GM20431 (cell line): ENCODE data around the gene PNMA8B.
"Not testable (repeated sequence)": the region's sequence is repeated elsewhere in the genome, so short reads cannot be mapped to it uniquely, and the experiment has no call there.

Source experiments
- in situ Hi-C: fragments of 300-500 bp; cut with MseI, MboI; formaldehyde crosslinking; loops from one replicate; pipeline ENCODE4 v1.15.0; 2020; ENCODE audit warnings: low sequenced_read_pairs; ENCODE audit not compliant: unreplicated experiment

The PNMA8B gene, protein sequence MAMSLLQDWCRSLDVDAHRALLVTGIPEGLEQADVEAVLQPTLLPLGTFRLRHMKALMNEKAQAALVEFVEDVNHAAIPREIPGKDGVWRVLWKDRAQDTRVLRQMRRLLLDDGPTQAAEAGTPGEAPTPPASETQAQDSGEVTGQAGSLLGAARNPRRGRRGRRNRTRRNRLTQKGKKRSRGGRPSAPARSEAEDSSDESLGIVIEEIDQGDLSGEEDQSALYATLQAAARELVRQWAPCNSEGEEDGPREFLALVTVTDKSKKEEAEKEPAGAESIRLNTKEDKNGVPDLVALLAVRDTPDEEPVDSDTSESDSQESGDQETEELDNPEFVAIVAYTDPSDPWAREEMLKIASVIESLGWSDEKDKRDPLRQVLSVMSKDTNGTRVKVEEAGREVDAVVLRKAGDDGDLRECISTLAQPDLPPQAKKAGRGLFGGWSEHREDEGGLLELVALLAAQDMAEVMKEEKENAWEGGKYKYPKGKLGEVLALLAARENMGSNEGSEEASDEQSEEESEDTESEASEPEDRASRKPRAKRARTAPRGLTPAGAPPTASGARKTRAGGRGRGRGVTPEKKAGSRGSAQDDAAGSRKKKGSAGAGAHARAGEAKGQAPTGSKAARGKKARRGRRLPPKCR

DNA sequence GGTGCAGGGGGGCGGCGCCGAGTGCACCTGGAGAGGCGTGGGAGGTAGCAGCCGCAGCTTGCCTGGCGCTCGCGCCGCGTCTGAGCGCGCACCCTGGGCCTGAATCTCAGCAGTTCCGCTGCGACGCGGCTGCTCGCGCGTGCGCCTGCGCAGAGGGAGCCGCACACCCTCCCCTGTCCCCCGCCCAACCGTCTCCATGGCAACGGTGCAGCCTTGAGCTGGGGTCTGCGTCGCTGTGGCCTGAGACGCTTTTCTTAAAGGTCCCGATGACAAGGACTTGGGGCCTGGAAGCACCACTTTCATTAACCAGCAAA lies at the start of gene PNMA8B:
PNMA8B (minus strand) TSS at position 82 of the 314 bp plus-strand sequence. CDS start 402 bp downstream, outside the sequence.
- in situ Hi-C loops = loop anchor here (25.0 kb wide), 1 partner anchor 208 kb away; the partner anchor contains the start of gene HIF3A

DNA sequence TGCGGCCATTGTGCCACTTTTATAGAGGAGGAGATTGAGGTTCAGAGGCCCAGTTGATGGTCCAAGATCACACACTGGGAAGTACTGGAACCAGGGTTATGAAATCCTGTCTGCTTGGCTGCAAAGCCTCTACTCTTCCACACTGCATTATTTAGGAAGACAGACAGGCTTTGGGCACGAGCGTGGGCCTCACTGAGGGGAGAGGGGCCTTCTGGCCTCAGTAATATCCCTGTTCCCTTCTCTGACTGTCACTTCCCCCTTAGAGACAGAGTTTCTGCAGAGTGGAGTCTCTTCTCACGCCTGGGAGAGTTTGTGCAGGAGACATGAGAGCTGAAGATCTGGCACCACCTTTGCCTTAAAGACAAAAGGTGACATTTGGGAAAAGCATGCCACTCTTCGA lies 49.0 kb upstream of the PNMA8B start:
- in situ Hi-C loops = no loop called here

GRCh38 chr19:46542428-46543230 lies 47.0 kb upstream of the PNMA8B start:
- in situ Hi-C loops = no loop called here

GRCh38 chr19:46537136-46538097 lies 41.8 kb upstream of the PNMA8B start:
- in situ Hi-C loops = no loop called here

DNA sequence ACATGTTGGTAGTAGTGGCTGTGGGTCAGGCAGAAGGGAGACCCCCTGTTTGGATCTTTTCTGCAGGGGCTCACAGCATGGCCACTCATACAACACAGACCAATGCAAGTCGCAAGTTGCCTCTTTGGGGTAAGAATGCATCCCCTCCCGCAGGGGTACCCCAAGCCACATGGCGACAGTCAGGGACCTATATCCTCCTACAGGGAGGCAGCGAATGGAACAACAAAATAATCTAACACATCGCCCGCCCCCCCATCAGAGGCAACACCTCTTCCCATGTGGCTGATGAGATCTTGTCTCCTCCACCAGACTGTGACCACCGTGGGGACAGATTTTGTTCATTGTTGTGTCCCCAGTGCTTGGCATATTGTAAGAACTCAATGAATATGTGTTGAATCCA lies 40.7 kb upstream of the PNMA8B start:
- in situ Hi-C loops = no loop called here

GRCh38 chr19:46533621-46534081 lies 38.0 kb upstream of the PNMA8B start:
- in situ Hi-C loops = no loop called here

- in situ Hi-C loops = no loop called here
Observed at GRCh38 chr19:46533078-46533620, 37.5 kb upstream of the PNMA8B start.

- in situ Hi-C loops = no loop called here
Observed at GRCh38 chr19:46530636-46531035, 35.0 kb upstream of the PNMA8B start.

GRCh38 chr19:46529622-46530451 lies 34.2 kb upstream of the PNMA8B start:
- in situ Hi-C loops = no loop called here

- in situ Hi-C loops = no loop called here
Observed at GRCh38 chr19:46528601-46529590, 33.2 kb upstream of the PNMA8B start.

GRCh38 chr19:46526801-46527200 lies 31.1 kb upstream of the PNMA8B start:
- in situ Hi-C loops = not testable (repeated sequence)

DNA sequence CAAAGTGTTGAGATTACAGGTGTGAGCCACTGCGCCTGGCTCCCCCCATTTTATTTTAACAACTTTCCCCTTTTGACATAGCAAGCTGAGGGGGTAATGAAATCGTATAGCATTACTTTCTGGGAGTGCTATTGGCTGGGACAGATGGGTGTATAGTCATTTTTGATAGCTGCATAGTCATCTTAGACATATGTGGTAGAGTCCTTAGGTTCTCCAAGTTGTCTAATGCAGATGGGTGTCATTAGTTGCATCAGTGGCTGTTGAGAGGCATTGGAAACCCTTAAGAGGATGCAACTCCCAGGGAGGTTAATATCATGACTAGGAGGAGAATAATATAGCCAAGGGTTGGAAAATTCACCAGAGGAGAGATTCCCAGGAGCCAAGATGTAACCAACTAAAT lies 28.6 kb upstream of the PNMA8B start:
- in situ Hi-C loops = no loop called here

- in situ Hi-C loops = not testable (repeated sequence)
Observed at GRCh38 chr19:46522988-46523387, 27.3 kb upstream of the PNMA8B start.

DNA sequence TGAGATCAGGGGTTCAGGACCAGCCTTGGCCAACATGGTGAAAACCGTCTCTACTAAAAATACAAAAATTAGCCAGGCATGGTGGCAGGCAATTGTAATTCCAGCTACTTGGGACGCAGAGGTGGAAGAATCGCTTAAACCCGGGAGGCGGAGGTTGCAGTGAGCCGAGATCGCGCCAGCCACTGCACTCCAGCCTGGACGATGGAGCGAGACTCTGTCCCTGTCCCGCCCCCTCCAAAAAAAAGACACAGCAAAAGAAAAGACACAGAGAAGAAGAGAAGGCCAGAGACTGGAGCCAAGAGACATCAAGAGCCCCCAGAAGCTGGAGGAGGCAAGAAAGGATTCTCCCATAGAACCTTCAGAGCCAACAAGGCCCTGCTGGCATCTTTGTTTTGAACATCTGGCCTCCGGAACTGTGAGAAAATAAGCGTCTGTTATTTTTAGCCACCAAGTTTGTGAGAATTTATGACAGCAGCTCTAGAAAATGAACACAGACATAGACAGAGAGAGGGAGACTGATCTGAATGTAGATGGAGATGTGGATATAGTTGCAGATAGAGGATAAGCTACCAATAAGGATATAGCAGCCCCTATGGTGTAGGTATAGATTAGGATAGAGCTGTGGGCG lies 25.7 kb upstream of the PNMA8B start:
- in situ Hi-C loops = no loop called here

DNA sequence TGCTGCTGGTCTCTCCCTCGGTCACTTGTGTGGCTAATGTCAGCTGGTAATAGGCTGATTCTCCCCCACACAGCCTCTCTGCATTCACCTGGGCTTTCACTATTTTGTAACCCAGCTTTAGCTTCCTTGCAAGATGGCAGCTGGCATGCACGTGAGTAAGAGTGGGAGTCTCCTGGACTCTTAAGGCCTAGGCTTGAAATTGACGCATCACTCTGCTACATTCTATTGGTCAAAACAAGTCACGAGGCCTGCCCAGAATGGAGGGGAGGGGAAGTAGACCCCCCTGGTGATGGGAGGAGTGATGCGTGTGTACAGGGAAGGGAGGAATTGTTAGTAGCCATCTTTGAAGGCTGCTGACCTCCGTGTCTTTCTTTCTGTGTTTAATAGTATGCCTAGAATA lies 24.9 kb upstream of the PNMA8B start:
- in situ Hi-C loops = no loop called here

- in situ Hi-C loops = no loop called here
Observed at GRCh38 chr19:46517471-46517870, 21.8 kb upstream of the PNMA8B start.

- in situ Hi-C loops = no loop called here
Observed at GRCh38 chr19:46515879-46516350, 20.2 kb upstream of the PNMA8B start.
